Mucosa of descending colon (tissue), 3 donors: ENCODE data around the gene TMTC2. TPM values are rescaled to one million over a fixed set of nuclear protein-coding genes. Genes with fewer than 3 reads are reported as not detected.

Source experiments
- ATAC-seq: fragments of 200-7000 bp; cut with Tn5 transposase; one replicate; pipeline ENCODE4 v1.9.1; 2020; ENCODE audit warnings: mild to moderate bottlenecking, moderate library complexity
- DNase-seq, 3 donors: peaks; one replicate each; pipeline ENCODE4 v3.0.0-alpha.2; 2020
- H3K36me3 ChIP-seq: fragments of 200-600 bp; one replicate; pipeline ENCODE4 v1.8.0; 2021; ENCODE audit warnings: low read depth, mild to moderate bottlenecking
- H3K4me1 ChIP-seq: fragments of 200-600 bp; one replicate; pipeline ENCODE4 v1.8.0; 2021; ENCODE audit warnings: low read depth, mild to moderate bottlenecking
- H3K4me3 ChIP-seq: fragments of 200-600 bp; one replicate; pipeline ENCODE4 v1.8.0; 2021; ENCODE audit warnings: mild to moderate bottlenecking
- H3K9me3 ChIP-seq: fragments of 200-600 bp; one replicate; pipeline ENCODE4 v1.8.0; 2021; ENCODE audit warnings: mild to moderate bottlenecking
- CTCF ChIP-seq: fragments of 200-600 bp; IDR thresholded peaks from one replicate; pipeline ENCODE4 v1.8.0; 2022; ENCODE audit warnings: antibody characterized with exemption, mild to moderate bottlenecking
- intact Hi-C, 2 donors: fragments of 100-400 bp; cut with DNase I in 1 of 2; cut with micrococcal nuclease in 1 of 2; formaldehyde crosslinking; loops; one replicate each; pipeline versions ENCODE4 v1.11.0 to v1.11.1; 2022; cut with DNase I, micrococcal nuclease
- total RNA-seq, 3 donors: library from RNA; stranded (reverse); fragmentation: NEBNext Ultra II Directional in 2 of 3; extraction: Animal tissue kit (Norgen Biotek cat#: 25700) in 2 of 3; gene quantifications; one replicate each; pipeline versions ENCODE4 v1.2.1 to v1.2.4, GENCODE V29; 2021 to 2023
- donor health status: DM: no; HTN: no; CAD: no; lungs with moderate emphysema.
- donor health status: DM: no; HTN: no; CAD: no.
- donor health status: DM: no; HTN: yes; CAD: no.

Gene TMTC2
- total RNA-seq, 3 donors from 2014 or later = 13.3 to 40.4 (median 14.6) TPM

GRCh38 chr12:83143950-83144349 is 457.2 kb downstream of the TMTC2 start:
- ATAC-seq (no peak), DNase-seq (no peak)
- Histone ChIP-seq H3K36me3 (no peaks in the 10 kb centered on the region), H3K9me3 (peaks cover 3% of the 10 kb centered on the region), H3K4me3 (no peak overlapping the region), H3K4me1 (no peaks in the 10 kb centered on the region)
- no peak for TF ChIP-seq CTCF
- intact Hi-C loops = no loop called here

DNA sequence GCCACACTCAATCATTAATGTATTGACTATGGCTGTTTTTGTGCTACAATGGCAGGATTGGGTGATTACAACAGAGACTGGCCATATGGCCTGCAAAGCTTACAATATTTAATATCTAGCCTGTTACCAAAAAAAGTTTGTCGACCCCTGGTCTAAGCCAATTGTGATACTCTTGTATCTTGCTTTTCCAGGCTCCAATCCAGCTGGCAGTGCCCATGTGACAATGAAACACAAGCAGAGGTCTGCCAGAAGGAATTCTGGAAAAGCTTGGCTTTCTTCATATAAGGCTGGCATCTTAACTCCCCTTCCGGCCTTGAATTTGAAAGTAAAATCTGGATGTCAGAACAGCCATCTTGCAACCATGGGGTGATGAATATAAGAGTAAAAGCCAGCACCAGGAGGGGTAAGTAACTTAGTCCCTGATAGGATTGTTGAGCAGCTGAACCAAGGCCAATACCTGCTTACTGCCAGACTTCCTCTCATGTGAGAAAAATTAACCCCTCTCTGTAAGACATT is 458.7 kb downstream of the TMTC2 start:
- Histone ChIP-seq H3K36me3 (no peaks in the 10 kb centered on the region), H3K9me3 (no peaks in the 10 kb centered on the region), H3K4me1 (no peaks in the 10 kb centered on the region), H3K4me3 (no peak overlapping the region)
- ATAC-seq (no peak), DNase-seq (no peak)
- intact Hi-C loops = no loop called here
- TF ChIP-seq CTCF = no peak

DNA sequence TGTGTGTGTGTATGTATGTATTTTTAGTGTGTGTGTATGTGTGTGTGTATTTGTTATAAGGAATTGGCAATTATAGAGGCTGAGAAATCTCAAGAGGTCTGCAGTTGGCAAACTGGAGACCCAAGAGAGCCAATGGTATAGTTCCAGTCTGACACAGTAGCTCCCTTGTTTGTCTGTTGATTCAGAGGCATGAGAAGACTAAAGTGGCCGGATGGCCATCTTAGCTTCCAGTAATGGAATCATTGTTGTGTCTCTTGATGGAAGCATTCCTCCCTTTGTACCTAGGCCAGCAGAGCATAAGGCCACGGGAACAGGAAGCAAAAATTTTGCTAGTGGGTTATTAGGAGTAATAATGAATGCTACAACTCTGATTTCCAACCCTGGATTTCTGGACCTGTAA is 460.6 kb downstream of the TMTC2 start:
- intact Hi-C loops = no loop called here
- no peak for ATAC-seq
- TF ChIP-seq CTCF = no peak
- no peak overlapping the region for H3K4me3 ChIP-seq
- no peaks in the 10 kb centered on the region for H3K9me3 ChIP-seq
- H3K4me1 ChIP-seq = no peaks in the 10 kb centered on the region
- no peak for DNase-seq
- no peaks in the 10 kb centered on the region for H3K36me3 ChIP-seq

GRCh38 chr12:83149987-83150386 is 463.3 kb downstream of the TMTC2 start:
- Histone ChIP-seq H3K36me3 (no peaks in the 10 kb centered on the region), H3K9me3 (no peaks in the 10 kb centered on the region), H3K4me3 (no peak overlapping the region), H3K4me1 (no peaks in the 10 kb centered on the region)
- no peak for TF ChIP-seq CTCF
- DNase-seq = no peak
- no peak for ATAC-seq
- intact Hi-C loops = no loop called here

DNA sequence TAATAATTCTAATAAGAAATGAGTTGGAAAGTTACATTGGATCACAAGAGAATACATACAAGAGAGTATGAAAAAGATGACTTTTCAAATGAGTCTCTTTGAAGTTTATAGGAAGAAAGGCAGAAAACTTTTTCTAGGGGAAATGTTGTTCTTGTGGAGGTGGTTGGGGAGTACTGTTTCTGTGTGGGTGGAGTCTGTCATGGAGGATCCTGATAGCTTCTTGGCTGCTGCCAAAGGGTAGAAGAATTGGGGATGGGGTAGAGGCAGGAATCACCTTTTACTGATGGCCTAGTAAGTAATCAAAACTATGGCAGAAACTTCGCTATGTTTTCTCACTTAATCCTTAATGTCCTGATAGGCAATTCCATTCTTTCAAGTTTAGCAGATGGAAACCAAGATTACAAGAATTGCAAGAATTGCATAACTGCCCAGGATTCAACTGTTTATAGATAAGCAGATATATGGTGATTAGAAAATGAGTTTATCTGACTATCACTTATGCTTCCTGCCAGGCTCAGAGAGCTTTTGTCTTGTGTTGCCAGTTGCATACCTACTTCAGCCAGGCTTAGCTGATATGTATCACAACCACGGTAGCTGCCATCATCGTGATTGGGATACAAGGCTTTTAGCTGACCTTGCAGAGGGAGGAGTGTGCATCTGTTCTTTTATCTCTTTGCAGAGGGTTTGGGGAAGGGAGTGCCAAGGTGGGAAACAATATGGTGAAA is 463.9 kb downstream of the TMTC2 start:
- intact Hi-C loops = no loop called here
- DNase-seq (no peak), ATAC-seq (no peak)
- H3K36me3 ChIP-seq = no peaks in the 10 kb centered on the region
- H3K4me1 ChIP-seq = no peaks in the 10 kb centered on the region
- H3K4me3 ChIP-seq = no peak overlapping the region
- no peak for TF ChIP-seq CTCF
- no peaks in the 10 kb centered on the region for H3K9me3 ChIP-seq
